ENCODE data around the gene CA7. TPM values are rescaled to one million over a fixed set of nuclear protein-coding genes. Genes with fewer than 3 reads are reported as not detected.

The CA7 gene
- total and polyA plus RNA-seq, 4 donors, result not detected

DNA sequence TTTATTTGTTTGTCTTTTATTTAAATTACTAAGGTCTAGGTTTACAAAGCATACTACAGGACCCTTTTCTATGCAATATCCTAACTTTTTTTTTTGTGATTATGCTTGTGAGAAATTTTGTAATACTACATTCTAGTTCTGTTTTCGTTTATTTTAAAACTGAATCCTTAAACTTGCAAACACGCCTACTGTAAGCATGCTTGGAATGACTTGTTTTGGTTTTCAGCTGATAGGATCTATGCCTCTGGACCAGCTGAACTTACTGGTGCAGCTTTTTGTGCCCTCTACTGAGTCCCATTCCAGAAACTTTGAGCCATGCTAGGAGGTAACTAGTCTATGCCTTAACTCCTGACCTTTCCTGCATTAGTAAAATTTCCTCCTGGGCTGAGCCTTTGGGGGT is 42.1 kb downstream of the CA7 start:
- TF ChIP-seq, protein P1, sequence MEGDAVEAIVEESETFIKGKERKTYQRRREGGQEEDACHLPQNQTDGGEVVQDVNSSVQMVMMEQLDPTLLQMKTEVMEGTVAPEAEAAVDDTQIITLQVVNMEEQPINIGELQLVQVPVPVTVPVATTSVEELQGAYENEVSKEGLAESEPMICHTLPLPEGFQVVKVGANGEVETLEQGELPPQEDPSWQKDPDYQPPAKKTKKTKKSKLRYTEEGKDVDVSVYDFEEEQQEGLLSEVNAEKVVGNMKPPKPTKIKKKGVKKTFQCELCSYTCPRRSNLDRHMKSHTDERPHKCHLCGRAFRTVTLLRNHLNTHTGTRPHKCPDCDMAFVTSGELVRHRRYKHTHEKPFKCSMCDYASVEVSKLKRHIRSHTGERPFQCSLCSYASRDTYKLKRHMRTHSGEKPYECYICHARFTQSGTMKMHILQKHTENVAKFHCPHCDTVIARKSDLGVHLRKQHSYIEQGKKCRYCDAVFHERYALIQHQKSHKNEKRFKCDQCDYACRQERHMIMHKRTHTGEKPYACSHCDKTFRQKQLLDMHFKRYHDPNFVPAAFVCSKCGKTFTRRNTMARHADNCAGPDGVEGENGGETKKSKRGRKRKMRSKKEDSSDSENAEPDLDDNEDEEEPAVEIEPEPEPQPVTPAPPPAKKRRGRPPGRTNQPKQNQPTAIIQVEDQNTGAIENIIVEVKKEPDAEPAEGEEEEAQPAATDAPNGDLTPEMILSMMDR (IDR thresholded peaks at IDR 0.05; ENCODE audit: low read depth, low read length, missing input control), result no peak
- TF ChIP-seq EGR1 (IDR thresholded peaks at IDR 0.05; ENCODE audit: low read depth in 2 of 2) (no peak), FOXA1 (IDR thresholded peaks at IDR 0.05) (no peak), TAF1 (conservative IDR thresholded peaks at IDR 0.05) (no peak), JUND (IDR thresholded peaks at IDR 0.05) (no peak), RXRA (IDR thresholded peaks at IDR 0.05) (no peak), GABPA (IDR thresholded peaks at IDR 0.05 in 1 of 2, conservative IDR thresholded peaks at IDR 0.05 in 1 of 2) (no peak), HNF4A (conservative IDR thresholded peaks at IDR 0.05) (no peak), RAD21 (IDR thresholded peaks at IDR 0.05) (no peak), SP1 (IDR thresholded peaks at IDR 0.05) (no peak), NR2F2 (IDR thresholded peaks at IDR 0.05) (no peak), HNF4G (IDR thresholded peaks at IDR 0.05) (no peak)
- TF ChIP-seq, protein P2, sequence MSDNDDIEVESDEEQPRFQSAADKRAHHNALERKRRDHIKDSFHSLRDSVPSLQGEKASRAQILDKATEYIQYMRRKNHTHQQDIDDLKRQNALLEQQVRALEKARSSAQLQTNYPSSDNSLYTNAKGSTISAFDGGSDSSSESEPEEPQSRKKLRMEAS (IDR thresholded peaks at IDR 0.05), result no peak
- TF ChIP-seq, protein P3, sequence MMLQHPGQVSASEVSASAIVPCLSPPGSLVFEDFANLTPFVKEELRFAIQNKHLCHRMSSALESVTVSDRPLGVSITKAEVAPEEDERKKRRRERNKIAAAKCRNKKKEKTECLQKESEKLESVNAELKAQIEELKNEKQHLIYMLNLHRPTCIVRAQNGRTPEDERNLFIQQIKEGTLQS (IDR thresholded peaks at IDR 0.05), result no peak
- TF ChIP-seq, protein P4, sequence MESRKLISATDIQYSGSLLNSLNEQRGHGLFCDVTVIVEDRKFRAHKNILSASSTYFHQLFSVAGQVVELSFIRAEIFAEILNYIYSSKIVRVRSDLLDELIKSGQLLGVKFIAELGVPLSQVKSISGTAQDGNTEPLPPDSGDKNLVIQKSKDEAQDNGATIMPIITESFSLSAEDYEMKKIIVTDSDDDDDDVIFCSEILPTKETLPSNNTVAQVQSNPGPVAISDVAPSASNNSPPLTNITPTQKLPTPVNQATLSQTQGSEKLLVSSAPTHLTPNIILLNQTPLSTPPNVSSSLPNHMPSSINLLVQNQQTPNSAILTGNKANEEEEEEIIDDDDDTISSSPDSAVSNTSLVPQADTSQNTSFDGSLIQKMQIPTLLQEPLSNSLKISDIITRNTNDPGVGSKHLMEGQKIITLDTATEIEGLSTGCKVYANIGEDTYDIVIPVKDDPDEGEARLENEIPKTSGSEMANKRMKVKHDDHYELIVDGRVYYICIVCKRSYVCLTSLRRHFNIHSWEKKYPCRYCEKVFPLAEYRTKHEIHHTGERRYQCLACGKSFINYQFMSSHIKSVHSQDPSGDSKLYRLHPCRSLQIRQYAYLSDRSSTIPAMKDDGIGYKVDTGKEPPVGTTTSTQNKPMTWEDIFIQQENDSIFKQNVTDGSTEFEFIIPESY (IDR thresholded peaks at IDR 0.05), result no peak
- no peaks in the 10 kb centered on the region for H3K9me3 ChIP-seq (ENCODE audit: control insufficient read depth in 4 of 4, low read length in 3 of 4)
- DNase-seq (ENCODE audit: low spot score), result no peak
- no peak overlapping the region for H3K27ac ChIP-seq (ENCODE audit: low read depth in 1 of 2, low read length in 2 of 2)
- no peak overlapping the region for H3K9ac ChIP-seq (ENCODE audit: low read depth in 1 of 2, low read length in 2 of 2)
- no peak overlapping the region for H3K4me3 ChIP-seq (ENCODE audit: low read depth in 1 of 3, low read length in 3 of 3)
- H3K36me3 ChIP-seq (ENCODE audit: control insufficient read depth in 4 of 4, insufficient read depth in 3 of 4, low read depth in 1 of 4, low read length in 3 of 4), result peaks cover 4 to 23% (median 15%) of the 10 kb centered on the region in 4 donors
- peaks cover 2 to 19% (median 12%) of the 10 kb centered on the region in 4 donors for H3K4me1 ChIP-seq (ENCODE audit: control insufficient read depth in 4 of 4, insufficient read depth in 4 of 4, low read length in 3 of 4)
- no peaks in the 10 kb centered on the region for H3K27me3 ChIP-seq (ENCODE audit: control insufficient read depth in 4 of 4, insufficient read depth in 4 of 4, low read length in 3 of 4)
- 84% methylated on average over 2 of the region's 2 CpGs for WGBS

DNA sequence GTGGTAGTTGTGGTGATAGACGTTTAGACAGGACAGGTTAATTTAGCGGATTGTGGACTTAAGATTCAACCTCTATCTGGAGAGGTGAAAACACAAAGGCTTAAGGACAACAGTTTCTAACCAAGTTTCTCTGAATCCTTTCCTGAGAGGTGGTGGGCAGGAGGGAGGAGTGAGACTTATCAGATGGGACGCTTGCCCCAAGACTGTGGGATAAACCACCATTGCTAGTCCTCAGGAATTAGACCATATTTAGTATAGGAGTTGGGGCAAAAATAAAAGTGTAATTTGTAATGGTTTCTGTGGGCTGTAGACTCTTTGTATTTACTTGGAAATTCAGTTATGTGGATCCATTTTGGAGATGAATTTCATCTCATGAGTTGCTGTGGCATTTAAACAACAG is 42.7 kb downstream of the CA7 start:
- 88% methylated on average over 3 of the region's 3 CpGs for WGBS

More for the DNA sequence above, 42.7 kb downstream of the CA7 start:
- H3K27me3 ChIP-seq (ENCODE audit: control insufficient read depth in 4 of 4, insufficient read depth in 4 of 4, low read length in 3 of 4), result no peaks in the 10 kb centered on the region
- H3K27ac ChIP-seq (ENCODE audit: low read depth in 1 of 2, low read length in 2 of 2), result no peak overlapping the region
- H3K36me3 ChIP-seq (ENCODE audit: control insufficient read depth in 4 of 4, insufficient read depth in 3 of 4, low read depth in 1 of 4, low read length in 3 of 4), result peaks cover 4 to 23% (median 15%) of the 10 kb centered on the region in 4 donors
- H3K4me3 ChIP-seq (ENCODE audit: low read depth in 1 of 3, low read length in 3 of 3), result no peak overlapping the region
- no peak overlapping the region for H3K9ac ChIP-seq (ENCODE audit: low read depth in 1 of 2, low read length in 2 of 2)
- no peak for TF ChIP-seq FOXA1 (IDR thresholded peaks at IDR 0.05)
- no peak for DNase-seq (ENCODE audit: low spot score)
- H3K4me1 ChIP-seq (ENCODE audit: control insufficient read depth in 4 of 4, insufficient read depth in 4 of 4, low read length in 3 of 4), result peaks cover 6 to 17% (median 13%) of the 10 kb centered on the region in 4 donors
- H3K9me3 ChIP-seq (ENCODE audit: control insufficient read depth in 4 of 4, low read length in 3 of 4), result no peaks in the 10 kb centered on the region
